ENCODE results near the gene G3BP2. TPM values are rescaled to one million over a fixed set of nuclear protein-coding genes. Genes with fewer than 3 reads are reported as not detected.
"Not testable (repeated sequence)": the region's sequence is repeated elsewhere in the genome, so short reads cannot be mapped to it uniquely, and the experiment has no call there.

The G3BP2 gene
- total RNA-seq, 2 donors from 2014 or later = 165 to 183 TPM

DNA sequence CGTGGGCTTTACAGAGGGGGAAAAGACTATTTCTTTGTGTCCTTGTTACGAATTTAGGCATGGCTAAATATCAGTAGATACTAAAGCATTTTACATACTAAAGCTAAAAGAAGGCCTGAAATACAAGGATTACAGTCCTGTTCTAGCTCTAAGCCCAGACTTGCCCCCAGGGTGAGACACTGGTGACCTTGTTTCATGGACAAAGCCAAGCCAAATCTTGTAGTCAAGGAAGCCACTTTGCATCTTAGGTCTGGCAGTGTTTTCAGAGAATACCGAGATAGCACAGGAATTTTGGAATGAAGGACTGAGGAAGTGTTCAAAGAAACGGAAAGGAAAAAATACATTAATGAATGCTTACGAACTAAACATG lies 733 bp upstream of the G3BP2 start:
- peaks cover 10% of the 10 kb centered on the region for H3K4me1 ChIP-seq
- intact Hi-C loops (cut with DNase I) = loop anchor here (5.0 kb wide), 1 partner anchor 33 kb away; no protein-coding TSS in a partner anchor

DNA sequence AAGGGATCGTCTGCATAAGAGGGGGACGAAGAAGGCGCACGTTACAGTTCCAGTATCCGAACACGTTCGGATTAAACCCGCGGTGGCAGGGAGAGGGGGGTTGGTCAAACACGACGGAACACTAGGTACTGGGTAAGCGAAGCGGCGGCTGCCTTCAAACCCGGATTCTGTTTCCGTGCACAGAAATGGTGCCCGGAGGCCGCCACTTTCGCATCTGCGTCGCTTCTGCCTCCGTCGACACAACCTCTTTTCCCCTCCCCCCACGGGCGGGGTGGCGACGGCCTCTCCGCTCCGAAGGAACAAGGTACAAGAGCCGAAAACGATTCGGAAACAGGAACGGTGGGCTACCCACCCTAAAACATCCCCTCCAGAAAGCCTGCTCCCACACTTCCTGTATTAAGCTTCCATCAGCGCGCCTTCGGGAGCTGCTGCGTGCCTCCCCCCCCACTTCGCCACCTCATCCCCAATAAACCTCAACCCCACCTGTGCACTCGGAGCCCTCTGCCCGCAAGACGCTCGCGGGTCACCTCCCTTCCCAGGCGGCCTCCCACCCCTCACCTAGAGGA lies 667 bp downstream of the G3BP2 start:
- intact Hi-C loops (cut with DNase I) = loop anchor here (5.0 kb wide), 1 partner anchor 35 kb away; no protein-coding TSS in a partner anchor

More for the DNA sequence above, 733 bp upstream of the G3BP2 start:
- TF ChIP-seq, protein P1, sequence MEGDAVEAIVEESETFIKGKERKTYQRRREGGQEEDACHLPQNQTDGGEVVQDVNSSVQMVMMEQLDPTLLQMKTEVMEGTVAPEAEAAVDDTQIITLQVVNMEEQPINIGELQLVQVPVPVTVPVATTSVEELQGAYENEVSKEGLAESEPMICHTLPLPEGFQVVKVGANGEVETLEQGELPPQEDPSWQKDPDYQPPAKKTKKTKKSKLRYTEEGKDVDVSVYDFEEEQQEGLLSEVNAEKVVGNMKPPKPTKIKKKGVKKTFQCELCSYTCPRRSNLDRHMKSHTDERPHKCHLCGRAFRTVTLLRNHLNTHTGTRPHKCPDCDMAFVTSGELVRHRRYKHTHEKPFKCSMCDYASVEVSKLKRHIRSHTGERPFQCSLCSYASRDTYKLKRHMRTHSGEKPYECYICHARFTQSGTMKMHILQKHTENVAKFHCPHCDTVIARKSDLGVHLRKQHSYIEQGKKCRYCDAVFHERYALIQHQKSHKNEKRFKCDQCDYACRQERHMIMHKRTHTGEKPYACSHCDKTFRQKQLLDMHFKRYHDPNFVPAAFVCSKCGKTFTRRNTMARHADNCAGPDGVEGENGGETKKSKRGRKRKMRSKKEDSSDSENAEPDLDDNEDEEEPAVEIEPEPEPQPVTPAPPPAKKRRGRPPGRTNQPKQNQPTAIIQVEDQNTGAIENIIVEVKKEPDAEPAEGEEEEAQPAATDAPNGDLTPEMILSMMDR (IDR thresholded peaks at IDR 0.05) = no peak
- peak overlapping the region; percentile 78 to 97 for H3K9ac ChIP-seq (ENCODE audit: low read depth in 2 of 2, low read length in 2 of 2)
- no peaks in the 10 kb centered on the region for H3K9me3 ChIP-seq
- H3K4me3 ChIP-seq = peak overlapping the region; percentile 96
- no peak for DNase-seq
- peak overlapping the region; percentile 99 for H3K27ac ChIP-seq
- no peaks in the 10 kb centered on the region for H3K36me3 ChIP-seq
- H3K27me3 ChIP-seq = no peaks in the 10 kb centered on the region

DNA sequence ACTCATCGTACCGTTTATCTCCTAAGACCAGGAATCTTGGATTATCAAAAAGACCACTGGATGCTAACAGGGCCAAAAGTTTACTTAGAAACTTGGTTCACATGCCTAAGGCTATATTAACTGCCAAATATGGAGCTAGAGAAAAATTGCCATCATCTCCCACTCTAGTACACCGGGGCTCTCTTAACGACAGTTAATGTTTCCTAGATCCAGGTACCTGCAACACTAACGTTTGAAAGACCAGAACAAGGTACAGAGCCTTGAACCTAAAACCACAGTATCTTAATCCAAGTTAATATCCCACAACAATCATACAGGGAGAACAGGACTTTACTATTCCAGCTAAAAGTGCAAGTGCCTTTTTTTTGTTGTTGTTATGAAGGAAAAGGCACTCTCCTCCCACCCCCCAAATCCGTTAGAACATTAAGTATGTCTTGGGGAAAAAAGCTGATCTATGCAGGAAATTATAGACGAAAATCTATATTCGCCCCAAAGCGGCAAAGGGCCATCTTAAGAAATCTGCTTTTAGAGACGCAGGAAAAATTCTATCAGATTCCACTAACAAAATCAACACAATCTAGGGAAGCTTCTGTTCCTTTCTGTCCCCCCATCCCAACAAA lies 1.3 kb downstream of the G3BP2 start:
- no peak for DNase-seq
- TF ChIP-seq, protein P1 (IDR thresholded peaks at IDR 0.05) = no peak
- no peaks in the 10 kb centered on the region for H3K36me3 ChIP-seq
- peaks cover 10% of the 10 kb centered on the region for H3K4me1 ChIP-seq
- intact Hi-C loops (cut with DNase I) = loop anchor here (5.0 kb wide), 1 partner anchor 35 kb away; no protein-coding TSS in a partner anchor
- no peaks in the 10 kb centered on the region for H3K27me3 ChIP-seq
- H3K9me3 ChIP-seq = no peaks in the 10 kb centered on the region
- peak overlapping the region; percentile 99 for H3K27ac ChIP-seq
- H3K4me3 ChIP-seq = peak overlapping the region; percentile 96
- peak overlapping the region; percentile 93 to 97 for H3K9ac ChIP-seq (ENCODE audit: low read depth in 2 of 2, low read length in 2 of 2)

More for the DNA sequence above, 667 bp downstream of the G3BP2 start:
- no peaks in the 10 kb centered on the region for H3K36me3 ChIP-seq
- no peaks in the 10 kb centered on the region for H3K9me3 ChIP-seq
- DNase-seq = peak; percentile 85
- peaks cover 10% of the 10 kb centered on the region for H3K4me1 ChIP-seq
- peak overlapping the region; percentile 96 for H3K4me3 ChIP-seq
- peak overlapping the region; percentile 99 for H3K27ac ChIP-seq
- TF ChIP-seq, protein P1 (IDR thresholded peaks at IDR 0.05) = no peak
- peak overlapping the region; percentile 93 to 97 for H3K9ac ChIP-seq (ENCODE audit: low read depth in 2 of 2, low read length in 2 of 2)
- no peaks in the 10 kb centered on the region for H3K27me3 ChIP-seq

DNA sequence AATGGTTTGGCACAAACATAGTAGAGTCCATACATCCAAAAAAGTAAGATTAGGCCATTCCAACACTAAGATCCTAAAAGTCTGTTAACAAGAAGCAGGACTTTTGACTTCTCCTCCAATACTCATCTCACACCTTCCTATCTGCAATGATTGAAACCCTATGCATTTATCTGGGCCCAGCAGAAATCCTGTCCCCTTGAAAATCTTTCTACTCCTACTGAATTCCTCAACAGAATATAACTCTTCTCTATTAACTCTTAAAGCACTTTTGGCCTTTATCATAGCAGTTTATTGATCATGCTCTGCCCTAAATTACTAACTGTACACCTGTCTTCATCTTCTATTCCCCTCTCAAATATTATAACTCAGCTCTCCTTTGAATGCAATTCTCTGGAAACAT lies 4.6 kb downstream of the G3BP2 start:
- Histone ChIP-seq H3K4me1 (peaks cover 6% of the 10 kb centered on the region), H3K36me3 (no peaks in the 10 kb centered on the region), H3K9me3 (no peaks in the 10 kb centered on the region), H3K27ac (no peak overlapping the region), H3K4me3 (no peak overlapping the region), H3K9ac (ENCODE audit: low read depth in 2 of 2, low read length in 2 of 2) (no peak overlapping the region), H3K27me3 (no peaks in the 10 kb centered on the region)
- no peak for DNase-seq
- intact Hi-C loops (cut with DNase I) = no loop called here
- TF ChIP-seq, protein P1 (IDR thresholded peaks at IDR 0.05) = no peak

DNA sequence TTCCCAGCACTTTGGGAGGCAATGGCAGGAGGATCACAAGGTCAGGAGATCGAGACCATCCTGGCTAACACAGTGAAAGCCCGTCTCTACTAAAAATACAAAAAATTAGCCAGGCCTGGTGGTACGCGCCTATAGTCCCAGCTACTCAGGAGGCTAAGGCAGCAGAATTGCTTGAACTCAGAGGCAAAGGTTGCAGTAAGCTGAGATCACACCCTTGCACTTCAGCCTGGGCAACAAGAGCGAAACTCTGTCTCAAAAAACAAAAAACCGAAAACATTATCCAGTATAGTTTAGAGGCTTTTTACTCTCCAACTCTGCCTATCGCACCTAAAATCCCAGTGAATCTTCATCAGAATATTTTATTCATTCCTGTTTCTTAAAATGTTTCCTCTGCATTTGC lies 5.6 kb downstream of the G3BP2 start:
- intact Hi-C loops (cut with DNase I); H3K4me1 ChIP-seq; H3K27me3 ChIP-seq; H3K4me3 ChIP-seq; H3K9me3 ChIP-seq; H3K9ac ChIP-seq (ENCODE audit: low read depth in 2 of 2, low read length in 2 of 2); H3K27ac ChIP-seq; DNase-seq; H3K36me3 ChIP-seq: not testable (repeated sequence)

DNA sequence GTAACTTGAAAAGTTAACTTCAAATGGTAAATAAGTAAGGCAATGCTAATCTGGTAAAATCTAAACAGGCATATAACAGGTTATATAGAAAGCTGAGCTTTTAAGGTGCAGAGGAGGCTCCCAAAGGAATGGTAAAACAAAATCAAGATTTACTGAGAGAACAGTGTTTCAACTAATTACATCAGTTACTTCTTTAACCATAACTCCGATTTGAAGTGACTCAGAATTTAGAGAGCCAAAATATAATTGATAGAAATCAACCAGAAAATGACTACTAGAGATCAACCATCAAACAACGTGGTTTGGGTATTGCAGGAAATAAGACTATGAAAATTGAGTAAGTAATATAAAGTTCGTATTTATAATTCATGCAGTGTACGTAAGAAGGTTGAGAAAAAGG lies 6.9 kb downstream of the G3BP2 start:
- H3K9me3 ChIP-seq = no peaks in the 10 kb centered on the region
- no peaks in the 10 kb centered on the region for H3K27me3 ChIP-seq
- H3K9ac ChIP-seq (ENCODE audit: low read depth in 2 of 2, low read length in 2 of 2) = no peak overlapping the region
- TF ChIP-seq, protein P1 (IDR thresholded peaks at IDR 0.05) = no peak
- intact Hi-C loops (cut with DNase I) = no loop called here
- no peak for DNase-seq
- H3K4me3 ChIP-seq = no peak overlapping the region
- peaks cover 6% of the 10 kb centered on the region for H3K4me1 ChIP-seq
- no peak overlapping the region for H3K27ac ChIP-seq
- no peaks in the 10 kb centered on the region for H3K36me3 ChIP-seq

DNA sequence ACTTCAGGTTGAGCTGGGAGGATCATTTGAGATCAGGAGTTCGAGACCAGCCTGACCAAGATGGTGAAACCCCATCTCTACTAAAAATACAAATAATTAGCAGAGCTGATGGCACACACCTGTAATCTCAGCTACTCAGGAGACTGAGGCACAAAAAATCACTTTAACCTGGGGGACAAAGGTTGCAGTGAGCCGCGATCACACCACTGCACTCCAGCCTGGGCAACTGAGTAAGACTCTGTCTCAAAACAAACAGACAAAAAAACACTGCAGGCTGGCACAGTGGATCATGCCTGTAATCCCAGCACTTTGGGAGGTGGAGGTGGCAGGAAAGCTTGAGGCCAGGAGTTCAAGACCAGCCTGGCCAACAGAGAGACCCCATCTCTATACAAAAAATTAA lies 8.6 kb downstream of the G3BP2 start:
- H3K9ac ChIP-seq (ENCODE audit: low read depth in 2 of 2, low read length in 2 of 2); H3K4me3 ChIP-seq; intact Hi-C loops (cut with DNase I); DNase-seq; H3K27me3 ChIP-seq; H3K36me3 ChIP-seq; H3K4me1 ChIP-seq; H3K27ac ChIP-seq; H3K9me3 ChIP-seq: not testable (repeated sequence)

Data from colonic mucosa (tissue), 4 donors.